Ramos (cell line): ENCODE measurements around the gene RALGDS.

Experiments used
- in situ Hi-C: fragments of 300-500 bp; cut with MboI; formaldehyde crosslinking; loops from one replicate; pipeline ENCODE4 v1.14.3; 2022; ENCODE audit warnings: low sequenced_read_pairs; ENCODE audit not compliant: unreplicated experiment

The RALGDS gene

GRCh38 chr9:133137451-133138231, 16.6 kb upstream of the RALGDS start:
- in situ Hi-C loops: no loop called here

- in situ Hi-C loops: no loop called here
These were observed 14.2 kb upstream of the RALGDS start for GRCh38 chr9:133135146-133135745.

- in situ Hi-C loops: no loop called here
These were observed 13.5 kb upstream of the RALGDS start for GRCh38 chr9:133134388-133135145.

GRCh38 chr9:133133681-133134387, 12.8 kb upstream of the RALGDS start:
- in situ Hi-C loops: no loop called here

GRCh38 chr9:133132174-133132573, 11.1 kb upstream of the RALGDS start:
- in situ Hi-C loops: no loop called here

GRCh38 chr9:133131506-133131905, 10.5 kb upstream of the RALGDS start:
- in situ Hi-C loops: no loop called here

- in situ Hi-C loops: no loop called here
These were observed 9.7 kb upstream of the RALGDS start for GRCh38 chr9:133130685-133131244.

- in situ Hi-C loops: no loop called here
These were observed 8.2 kb upstream of the RALGDS start for GRCh38 chr9:133129001-133129795.

- in situ Hi-C loops: no loop called here
These were observed 7.1 kb upstream of the RALGDS start for GRCh38 chr9:133128152-133128551.

- in situ Hi-C loops: no loop called here
These were observed 6.4 kb upstream of the RALGDS start for GRCh38 chr9:133127340-133127981.

GRCh38 chr9:133126697-133127339, 5.8 kb upstream of the RALGDS start:
- in situ Hi-C loops: no loop called here

- in situ Hi-C loops: no loop called here
These were observed 5.1 kb upstream of the RALGDS start for GRCh38 chr9:133125941-133126696.

GRCh38 chr9:133124907-133125275, 3.9 kb upstream of the RALGDS start:
- in situ Hi-C loops: no loop called here

GRCh38 chr9:133124123-133124906, 3.3 kb upstream of the RALGDS start:
- in situ Hi-C loops: no loop called here

GRCh38 chr9:133122935-133123611, 2.0 kb upstream of the RALGDS start:
- in situ Hi-C loops: no loop called here

- in situ Hi-C loops: no loop called here
These were observed 1.5 kb upstream of the RALGDS start for GRCh38 chr9:133122605-133122934.
